SK-N-SH (cell line): Measurements from ENCODE around the gene CUBN. TPM values are rescaled to one million over a fixed set of nuclear protein-coding genes. Genes with fewer than 3 reads are reported as not detected.
A peak's percentile ranks its signal among the peaks of the same experiment; 100 is the strongest.

ENCODE experiments used
- CTCF ChIA-PET: fragments of 300-600, 350-600 bp; formaldehyde crosslinking; extraction: SDS; loops from one replicate; lab custom pipeline; 2021; lab: Yijun Ruan, JAX
- POLR2A ChIA-PET: fragments of 350-600 bp; sonication (Branson Sonifier 250); formaldehyde crosslinking; extraction: SDS; loops from one replicate; lab custom pipeline; 2020; ENCODE audit warnings: antibody characterized with exemption, inconsistent platforms; lab: Yijun Ruan, JAX
- DNase-seq: peaks from one replicate; pipeline ENCODE4 v3.0.0; 2012
- H2AFZ ChIP-seq: fragments of 200-600 bp; sonication (generic); 2 replicates; pipeline ENCODE4 v1.8.1; 2016; ENCODE audit warnings: antibody characterized with exemption, mild to moderate bottlenecking, low read depth
- H3F3A ChIP-seq: fragments of 200-600 bp; sonication (generic); replicated peaks from 2 replicates; pipeline ENCODE3; 2016; ENCODE audit warnings: antibody characterized with exemption, mild to moderate bottlenecking; ENCODE audit not compliant: insufficient read depth
- H3K27ac ChIP-seq, 2 experiments: fragments of 200-500 bp in 1 of 2; fragments of 200-600 bp in 1 of 2; sonication (Bioruptor generic) in 1 of 2; sonication (generic), shearing (Covaris generic) in 1 of 2; 2 replicates each; pipeline versions ENCODE4 v1.5.1 to v1.6.1; 2014 to 2016; ENCODE audit warnings: low read depth in 2 of 2, inconsistent platforms in 1 of 2, low read length in 1 of 2, mild to moderate bottlenecking in 1 of 2, mixed read lengths in 1 of 2
- H3K27me3 ChIP-seq: fragments of 200-600 bp; sonication (generic), shearing (Covaris generic); 2 replicates; pipeline ENCODE4 v1.6.1; 2016; ENCODE audit warnings: mixed run types; ENCODE audit not compliant: insufficient read depth
- H3K36me3 ChIP-seq, 2 experiments: fragments of 200-500 bp in 1 of 2; fragments of 200-600 bp in 1 of 2; sonication (Bioruptor generic) in 1 of 2; sonication (generic) in 1 of 2; replicated peaks in 1 of 2; 2 replicates each; pipeline versions ENCODE3 to v1.5.1; 2014 to 2016; ENCODE audit warnings: low read length in 1 of 2, mild to moderate bottlenecking in 1 of 2; ENCODE audit not compliant: insufficient read depth in 2 of 2, control insufficient read depth in 1 of 2
- H3K4me1 ChIP-seq, 2 experiments: fragments of 200-500 bp in 1 of 2; fragments of 200-600 bp in 1 of 2; sonication (Bioruptor generic) in 1 of 2; sonication (generic), shearing (Covaris generic) in 1 of 2; 2 replicates each; pipeline versions ENCODE4 v1.5.1 to v1.6.1; 2014 to 2016; ENCODE audit warnings: low read depth in 1 of 2, low read length in 1 of 2, mixed run types in 1 of 2; ENCODE audit not compliant: insufficient read depth in 2 of 2, control insufficient read depth in 1 of 2
- H3K4me2 ChIP-seq: fragments of 200-600 bp; sonication (generic), shearing (Covaris generic); 2 replicates; pipeline ENCODE4 v1.6.1; 2017; ENCODE audit warnings: mixed run types
- H3K4me3 ChIP-seq, 2 experiments: fragments of 200-500 bp in 1 of 2; fragments of 200-600 bp in 1 of 2; sonication (Bioruptor generic) in 1 of 2; sonication (generic), shearing (Covaris generic) in 1 of 2; 2 replicates each; pipeline versions ENCODE4 v1.5.1 to v1.8.1; 2014 to 2016; ENCODE audit warnings: low read depth in 2 of 2, inconsistent platforms in 1 of 2, low read length in 1 of 2, mild to moderate bottlenecking in 1 of 2, mixed read lengths in 1 of 2, moderate library complexity in 1 of 2
- H3K79me2 ChIP-seq: fragments of 200-600 bp; sonication (generic); 2 replicates; pipeline ENCODE4 v1.8.1; 2017; ENCODE audit warnings: mild to moderate bottlenecking; ENCODE audit not compliant: insufficient read depth
- H3K9ac ChIP-seq: fragments of 200-600 bp; sonication (generic); 2 replicates; pipeline ENCODE4 v1.6.1; 2017; ENCODE audit warnings: mixed run types
- H3K9me2 ChIP-seq: fragments of 200-600 bp; sonication (generic); 2 replicates; pipeline ENCODE4 v1.6.1; 2017; ENCODE audit warnings: mixed run types
- H3K9me3 ChIP-seq: fragments of 200-600 bp; sonication (generic); 2 replicates; pipeline ENCODE4 v1.6.1; 2017; ENCODE audit warnings: mixed run types, mild to moderate bottlenecking, moderate library complexity
- H4K20me1 ChIP-seq: fragments of 200-600 bp; sonication (generic); 2 replicates; pipeline ENCODE4 v1.6.1; 2017; ENCODE audit warnings: mild to moderate bottlenecking, mixed run types; ENCODE audit not compliant: insufficient read depth
- EP300 ChIP-seq, 2 experiments: IDR thresholded peaks; 2 replicates each; pipeline versions ENCODE4 v1.4.0 to v1.6.1; 2012; ENCODE audit warnings: borderline replicate concordance in 1 of 2, low read depth in 1 of 2, low read length in 1 of 2
- EZH2phosphoT487 ChIP-seq: fragments of 200-600 bp; sonication (generic); IDR thresholded peaks from 2 replicates; pipeline ENCODE4 v1.6.1; 2017; ENCODE audit warnings: low read depth, mixed run types, mild to moderate bottlenecking, antibody characterized with exemption, moderate library complexity, borderline replicate concordance
- FOSL2 ChIP-seq: IDR thresholded peaks from 2 replicates; pipeline ENCODE4 v1.4.0; 2012; ENCODE audit warnings: low read depth, mild to moderate bottlenecking, moderate library complexity, borderline replicate concordance
- FOXJ3 ChIP-seq: sonication (generic); formaldehyde crosslinking; IDR thresholded peaks from 2 replicates; pipeline ENCODE4 v1.5.1; 2020; ENCODE audit warnings: mild to moderate bottlenecking, missing genetic modification reagents
- GABPA ChIP-seq: IDR thresholded peaks from 2 replicates; pipeline ENCODE4 v1.4.0; 2012; ENCODE audit warnings: low read depth, mild to moderate bottlenecking
- IRF3 ChIP-seq: fragments of 150-350 bp; IDR thresholded peaks from 2 replicates; pipeline ENCODE4 v1.6.1; 2016; ENCODE audit warnings: mild to moderate bottlenecking, low read depth, low read length
- MAX ChIP-seq: IDR thresholded peaks from 2 replicates; pipeline ENCODE4 v1.4.0; 2012; ENCODE audit warnings: low read depth
- MEF2A ChIP-seq: IDR thresholded peaks from 2 replicates; pipeline ENCODE4 v1.4.0; 2012; ENCODE audit warnings: low read depth, borderline replicate concordance
- MXI1 ChIP-seq: IDR thresholded peaks from 2 replicates; pipeline ENCODE4 v1.6.1; 2012; ENCODE audit warnings: mild to moderate bottlenecking, low read depth, low read length, improper control_type of control experiment
- NFIC ChIP-seq: IDR thresholded peaks from 2 replicates; pipeline ENCODE4 v1.4.0; 2012; ENCODE audit warnings: borderline replicate concordance
- NRF1 ChIP-seq: IDR thresholded peaks from 2 replicates; pipeline ENCODE4 v1.6.1; 2012; ENCODE audit warnings: low read depth, mild to moderate bottlenecking, low read length
- POLR2AphosphoS5 ChIP-seq: IDR thresholded peaks from 2 replicates; pipeline ENCODE4 v1.6.1; 2012; ENCODE audit warnings: low read depth, low read length
- RCOR1 ChIP-seq: fragments of 150-350 bp; IDR thresholded peaks from 2 replicates; pipeline ENCODE4 v1.6.1; 2017; ENCODE audit warnings: antibody characterized with exemption, low read length
- REST ChIP-seq: IDR thresholded peaks from 2 replicates; pipeline ENCODE4 v1.6.1; 2012; ENCODE audit warnings: mild to moderate bottlenecking, low read depth, low read length, moderate library complexity
- RFX5 ChIP-seq: IDR thresholded peaks from 2 replicates; pipeline ENCODE4 v1.6.1; 2012; ENCODE audit warnings: mild to moderate bottlenecking, improper control_type of control experiment, low read length
- RXRA ChIP-seq: IDR thresholded peaks from 2 replicates; pipeline ENCODE4 v1.4.0; 2012; ENCODE audit warnings: low read depth, mild to moderate bottlenecking, borderline replicate concordance
- TCF12 ChIP-seq: IDR thresholded peaks from 2 replicates; pipeline ENCODE4 v1.4.0; 2012
- YY1 ChIP-seq: IDR thresholded peaks from 2 replicates; pipeline ENCODE4 v1.4.0; 2012; ENCODE audit warnings: low read depth, mild to moderate bottlenecking
- ZBTB33 ChIP-seq: IDR thresholded peaks from 2 replicates; pipeline ENCODE4 v1.4.0; 2012; ENCODE audit warnings: low read depth, borderline replicate concordance
- WGBS: methylation state at CpG from one replicate; pipeline ENCODE4 v1.1.6; 2017; ENCODE audit warnings: low lambda C conversion rate; 5-methylcytosine and 5-hydroxymethylcytosine counted together
- polyA plus RNA-seq, 3 experiments: library from polyadenylated mRNA; depleted of rRNA; stranded (reverse); fragments of >200 nt; gene quantifications; 2 replicates each; pipeline ENCODE4 v1.2.3, GENCODE V29; 2012

Gene CUBN
- polyA plus RNA-seq, 1 of the 3 experiments (the other 2 are of a cell fraction): 2.4 TPM

GRCh38 chr10:17074541-17074847 lies 55.1 kb downstream of the CUBN start (continued):
- TF ChIP-seq POLR2AphosphoS5: peak; percentile 13; the same call in 1 of the 2 replicates
- peak; percentile 48; the same call in 1 of the 2 replicates for TF ChIP-seq NFIC
- TF ChIP-seq MAX: no peak
- no peak for TF ChIP-seq RCOR1
- no peak for TF ChIP-seq GABPA
- TF ChIP-seq IRF3: no peak
- TF ChIP-seq MXI1: no peak

GRCh38 chr10:17073725-17074540 lies 55.7 kb downstream of the CUBN start:
- ChIA-PET POLR2A (no interaction called here), CTCF (no interaction called here)
- TF ChIP-seq FOSL2 (no peak), RFX5 (no peak)
- no peaks in the 10 kb centered on the region for H3K36me3 ChIP-seq
- H3K79me2 ChIP-seq: no peaks in the 10 kb centered on the region
- peaks cover 0 to 40% of the 10 kb centered on the region in 2 experiments; a peak in 2 of 4 replicates for H3K4me1 ChIP-seq
- no peak overlapping the region for H3K4me3 ChIP-seq
- H3K9me3 ChIP-seq: no peaks in the 10 kb centered on the region
- H3K27me3 ChIP-seq: no peaks in the 10 kb centered on the region
- peaks cover 26% of the 10 kb centered on the region for H3F3A ChIP-seq
- H3K27ac ChIP-seq: peak overlapping the region in 1 of 2 experiments; percentile 96; a peak in 2 of 4 replicates
- H3K9me2 ChIP-seq: no peaks in the 10 kb centered on the region
- no peak overlapping the region for H3K4me2 ChIP-seq
- no peak for DNase-seq
- H4K20me1 ChIP-seq: no peaks in the 10 kb centered on the region
- no peak overlapping the region for H2AFZ ChIP-seq
- WGBS: 93% methylated on average over 12 of the region's 12 CpGs
- H3K9ac ChIP-seq: no peak overlapping the region; the same call in 1 of the 2 replicates

GRCh38 chr10:17068953-17069352 lies 60.7 kb downstream of the CUBN start:
- no peak for DNase-seq
- CTCF ChIA-PET: interaction anchor here (1.0 kb wide), 1 partner anchor 22 kb away, joined by 3 read pairs; no protein-coding TSS in a partner anchor
- H3K36me3 ChIP-seq: no peaks in the 10 kb centered on the region
- H3K9ac ChIP-seq: no peak overlapping the region
- 87% methylated on average over 2 of the region's 2 CpGs for WGBS
- H3K9me2 ChIP-seq: no peaks in the 10 kb centered on the region
- peak overlapping the region in 1 of 2 experiments; percentile 12; a peak in 1 of 4 replicates for H3K27ac ChIP-seq
- no peaks in the 10 kb centered on the region for H3K9me3 ChIP-seq
- POLR2A ChIA-PET: no interaction called here
- no peaks in the 10 kb centered on the region for H3K27me3 ChIP-seq
- H3K79me2 ChIP-seq: peaks cover 8% of the 10 kb centered on the region; the same call in 1 of the 2 replicates
- H3K4me1 ChIP-seq: peaks cover 0 to 47% of the 10 kb centered on the region in 2 experiments
- H4K20me1 ChIP-seq: no peaks in the 10 kb centered on the region
- peaks cover 35% of the 10 kb centered on the region for H3F3A ChIP-seq
- no peak overlapping the region for H3K4me2 ChIP-seq
- no peak overlapping the region for H2AFZ ChIP-seq
- H3K4me3 ChIP-seq: no peak overlapping the region
- TF ChIP-seq REST: no peak
- no peak for TF ChIP-seq NRF1
- TF ChIP-seq EP300 (IDR thresholded peaks at IDR 0.05; ENCODE audit: borderline replicate concordance in 1 of 2, low read depth in 1 of 2, low read length in 1 of 2): no peak
- no peak for TF ChIP-seq TCF12
- TF ChIP-seq ZBTB33: no peak
- no peak for TF ChIP-seq EZH2phosphoT487
- no peak for TF ChIP-seq MEF2A
- no peak for TF ChIP-seq RXRA
- no peak for TF ChIP-seq FOXJ3
- no peak for TF ChIP-seq POLR2AphosphoS5
- no peak for TF ChIP-seq YY1
